ENCODE results near the gene SCP2. TPM values are rescaled to one million over a fixed set of nuclear protein-coding genes. Genes with fewer than 3 reads are reported as not detected.
"Not testable (repeated sequence)": the region's sequence is repeated elsewhere in the genome, so short reads cannot be mapped to it uniquely, and the experiment has no call there.

SCP2 gene
- total and polyA plus RNA-seq, 2 of the 4 experiments (the other 2 are of a cell fraction): 70.4 to 83.1 TPM

GRCh38 chr1:52992733-52993132, 65.7 kb downstream of the SCP2 start:
- Histone ChIP-seq H2BK5ac (ENCODE audit: low read depth, low read length, poor library complexity, severe bottlenecking) (peak overlapping the region; percentile 90), H3K23ac (ENCODE audit: low read depth, low read length) (peak overlapping the region; percentile 59; the same call in 1 of the 2 replicates), H4K5ac (ENCODE audit: low read depth, low read length) (peak overlapping the region; percentile 73; the same call in 1 of the 2 replicates), H2AK5ac (ENCODE audit: low read depth, low read length) (peak overlapping the region; percentile 43; the same call in 1 of the 2 replicates), H2BK15ac (ENCODE audit: low read depth, low read length) (0 out of 3 replicates have a peak overlapping the region, but pooled peaks have one; percentile 48), H3K27ac (ENCODE audit: insufficient read depth, low read length) (peak overlapping the region; percentile 32; the same call in 1 of the 2 replicates), H3K18ac (ENCODE audit: low read depth, low read length) (peak overlapping the region; percentile 87; the same call in 1 of the 2 replicates), H2BK120ac (ENCODE audit: low read depth, low read length) (peak overlapping the region; percentile 73; the same call in 1 of the 2 replicates), H3K9me1 (ENCODE audit: insufficient read depth, low read length) (peaks cover 10% of the 10 kb centered on the region; the same call in 1 of the 2 replicates), H2BK20ac (ENCODE audit: low read depth, low read length) (0 out of 2 replicates have a peak overlapping the region, but pooled peaks have one; percentile 5), H4K8ac (ENCODE audit: low read depth in 2 of 2, low read length in 2 of 2) (peak overlapping the region; percentile 50 to 59; a peak in 3 of 4 replicates), H3K14ac (replicated peaks; ENCODE audit: low read depth, low read length) (peak overlapping the region; percentile 81), H3K4me2 (ENCODE audit: low read depth, low read length) (peak overlapping the region; percentile 62; the same call in 1 of the 2 replicates)
- POLR2A ChIA-PET (ENCODE audit: unreplicated experiment); dilution Hi-C loops (cut with HindIII; ENCODE audit: low sequenced_read_pairs, unreplicated experiment); H3K79me1 ChIP-seq (ENCODE audit: low read depth in 1 of 2, low read length in 2 of 2); CTCF ChIA-PET; H3K9me3 ChIP-seq (ENCODE audit: control insufficient read depth, insufficient read depth, low read length); H4K91ac ChIP-seq (ENCODE audit: insufficient read depth, low read depth, low read length); H2AFZ ChIP-seq (replicated peaks; ENCODE audit: low read length, poor library complexity); H3K4ac ChIP-seq (ENCODE audit: low read depth, low read length); H4K20me1 ChIP-seq (ENCODE audit: insufficient read depth, low read length); H2AK9ac ChIP-seq (replicated peaks; ENCODE audit: low read depth, low read length, poor library complexity); intact Hi-C loops (cut with micrococcal nuclease); H3K4me3 ChIP-seq (ENCODE audit: insufficient read depth, low read depth, low read length); BruUV-seq (replicated peaks); H3K27me3 ChIP-seq (ENCODE audit: control insufficient read depth, insufficient read depth, low read length); H3K36me3 ChIP-seq (ENCODE audit: control insufficient read depth, insufficient read depth, low read length); in situ Hi-C loops (cut with MboI; ENCODE audit: low sequenced_read_pairs); H3K9ac ChIP-seq (ENCODE audit: low read depth, low read length); H3K4me1 ChIP-seq (ENCODE audit: control insufficient read depth, insufficient read depth, low read length); H3K56ac ChIP-seq (ENCODE audit: extremely low read depth, insufficient read depth, low read length): not testable (repeated sequence)
- ATAC-seq (ENCODE audit: low read depth) (peak; percentile 84), DNase-seq (peak; percentile 10)
- TF ChIP-seq CEBPB (IDR thresholded peaks at IDR 0.05; ENCODE audit: low read depth, low read length): 0 out of 2 replicates have a peak, but pooled peaks have one; percentile 9
